ENCODE measurements around the gene MTHFD1L. TPM values are rescaled to one million over a fixed set of nuclear protein-coding genes. Genes with fewer than 3 reads are reported as not detected.

Gene MTHFD1L
- total and polyA plus RNA-seq, 2 donors from 2014 or later = 4.7 to 39.6 TPM

- H3K4me3 ChIP-seq (ENCODE audit: low read length in 3 of 3) = no peak overlapping the region
- H3K9ac ChIP-seq (ENCODE audit: low read length in 3 of 3) = no peak overlapping the region
- no peak overlapping the region for H3K27ac ChIP-seq (ENCODE audit: low read depth in 2 of 2, low read length in 2 of 2)
- intact Hi-C loops (cut with DNase I) = no loop called here
- FAIRE-seq = no peak
- no peaks in the 10 kb centered on the region for H3K36me3 ChIP-seq (ENCODE audit: control insufficient read depth in 2 of 3, insufficient read depth in 3 of 3, low read length in 3 of 3)
- H3K4me1 ChIP-seq (ENCODE audit: control insufficient read depth in 2 of 3, insufficient read depth in 2 of 3, low read depth in 1 of 3, low read length in 3 of 3) = peaks cover 0 to 5% (median 0%) of the 10 kb centered on the region in 3 donors
- no peaks in the 10 kb centered on the region for H3K9me3 ChIP-seq (ENCODE audit: control insufficient read depth in 2 of 3, insufficient read depth in 1 of 3, low read length in 3 of 3)
- H3K27me3 ChIP-seq (ENCODE audit: control insufficient read depth, insufficient read depth, low read length) = no peaks in the 10 kb centered on the region
- TF ChIP-seq CTCF (IDR thresholded peaks at IDR 0.05; ENCODE audit: borderline replicate concordance, extremely low read depth, insufficient read depth) = no peak
- DNase-seq = no peak
Measured at GRCh38 chr6:151103266-151103665, 237.8 kb downstream of the MTHFD1L start.

GRCh38 chr6:151107897-151108427 is 242.5 kb downstream of the MTHFD1L start:
- FAIRE-seq (no peak), DNase-seq (no peak)
- Histone ChIP-seq H3K27ac (ENCODE audit: low read depth in 2 of 2, low read length in 2 of 2) (no peak overlapping the region), H3K4me3 (ENCODE audit: low read length in 3 of 3) (no peak overlapping the region), H3K27me3 (ENCODE audit: control insufficient read depth, insufficient read depth, low read length) (no peaks in the 10 kb centered on the region), H3K36me3 (ENCODE audit: control insufficient read depth in 2 of 3, insufficient read depth in 3 of 3, low read length in 3 of 3) (no peaks in the 10 kb centered on the region), H3K9ac (ENCODE audit: low read length in 3 of 3) (no peak overlapping the region), H3K9me3 (ENCODE audit: control insufficient read depth in 2 of 3, insufficient read depth in 1 of 3, low read length in 3 of 3) (no peaks in the 10 kb centered on the region), H3K4me1 (ENCODE audit: control insufficient read depth in 2 of 3, insufficient read depth in 2 of 3, low read depth in 1 of 3, low read length in 3 of 3) (no peaks in the 10 kb centered on the region)
- no peak for TF ChIP-seq CTCF (IDR thresholded peaks at IDR 0.05; ENCODE audit: borderline replicate concordance, extremely low read depth, insufficient read depth)
- intact Hi-C loops (cut with DNase I) = no loop called here

GRCh38 chr6:151108548-151108947 is 243.0 kb downstream of the MTHFD1L start:
- no peak for DNase-seq
- no peaks in the 10 kb centered on the region for H3K36me3 ChIP-seq (ENCODE audit: control insufficient read depth in 2 of 3, insufficient read depth in 3 of 3, low read length in 3 of 3)
- H3K27me3 ChIP-seq (ENCODE audit: control insufficient read depth, insufficient read depth, low read length) = no peaks in the 10 kb centered on the region
- no peak overlapping the region for H3K27ac ChIP-seq (ENCODE audit: low read depth in 2 of 2, low read length in 2 of 2)
- H3K9ac ChIP-seq (ENCODE audit: low read length in 3 of 3) = no peak overlapping the region
- no peak for FAIRE-seq
- no peak for TF ChIP-seq CTCF (IDR thresholded peaks at IDR 0.05; ENCODE audit: borderline replicate concordance, extremely low read depth, insufficient read depth)
- intact Hi-C loops (cut with DNase I) = no loop called here
- no peak overlapping the region for H3K4me3 ChIP-seq (ENCODE audit: low read length in 3 of 3)
- H3K9me3 ChIP-seq (ENCODE audit: control insufficient read depth in 2 of 3, insufficient read depth in 1 of 3, low read length in 3 of 3) = no peaks in the 10 kb centered on the region
- H3K4me1 ChIP-seq (ENCODE audit: control insufficient read depth in 2 of 3, insufficient read depth in 2 of 3, low read depth in 1 of 3, low read length in 3 of 3) = no peaks in the 10 kb centered on the region

GRCh38 chr6:151109361-151109760 is 243.9 kb downstream of the MTHFD1L start:
- H3K9ac ChIP-seq (ENCODE audit: low read length in 3 of 3) = no peak overlapping the region
- no peaks in the 10 kb centered on the region for H3K4me1 ChIP-seq (ENCODE audit: control insufficient read depth in 2 of 3, insufficient read depth in 2 of 3, low read depth in 1 of 3, low read length in 3 of 3)
- no peaks in the 10 kb centered on the region for H3K36me3 ChIP-seq (ENCODE audit: control insufficient read depth in 2 of 3, insufficient read depth in 3 of 3, low read length in 3 of 3)
- intact Hi-C loops (cut with DNase I) = no loop called here
- no peak overlapping the region for H3K4me3 ChIP-seq (ENCODE audit: low read length in 3 of 3)
- TF ChIP-seq CTCF (IDR thresholded peaks at IDR 0.05; ENCODE audit: borderline replicate concordance, extremely low read depth, insufficient read depth) = no peak
- H3K9me3 ChIP-seq (ENCODE audit: control insufficient read depth in 2 of 3, insufficient read depth in 1 of 3, low read length in 3 of 3) = no peaks in the 10 kb centered on the region
- no peak for DNase-seq
- no peaks in the 10 kb centered on the region for H3K27me3 ChIP-seq (ENCODE audit: control insufficient read depth, insufficient read depth, low read length)
- FAIRE-seq = no peak
- H3K27ac ChIP-seq (ENCODE audit: low read depth in 2 of 2, low read length in 2 of 2) = no peak overlapping the region

All from kidney (tissue), 14 donors.